Daoy (cell line): ENCODE data around the gene LINC00237. TPM values are rescaled to one million over a fixed set of nuclear protein-coding genes. Genes with fewer than 3 reads are reported as not detected.

Source experiments
- DNase-seq: peaks from one replicate; pipeline ENCODE4 v3.0.0-alpha.2; 2015; ENCODE audit warnings: low read depth
- total RNA-seq: library from RNA; depleted of rRNA; stranded (reverse); fragments of >200 nt; shearing (Covaris generic); gene quantifications from 2 replicates; pipeline ENCODE4 v1.2.3, GENCODE V29; 2014; rRNA removed

LINC00237 gene
- total RNA-seq, 1 experiment from 2014 or later = not detected

DNA sequence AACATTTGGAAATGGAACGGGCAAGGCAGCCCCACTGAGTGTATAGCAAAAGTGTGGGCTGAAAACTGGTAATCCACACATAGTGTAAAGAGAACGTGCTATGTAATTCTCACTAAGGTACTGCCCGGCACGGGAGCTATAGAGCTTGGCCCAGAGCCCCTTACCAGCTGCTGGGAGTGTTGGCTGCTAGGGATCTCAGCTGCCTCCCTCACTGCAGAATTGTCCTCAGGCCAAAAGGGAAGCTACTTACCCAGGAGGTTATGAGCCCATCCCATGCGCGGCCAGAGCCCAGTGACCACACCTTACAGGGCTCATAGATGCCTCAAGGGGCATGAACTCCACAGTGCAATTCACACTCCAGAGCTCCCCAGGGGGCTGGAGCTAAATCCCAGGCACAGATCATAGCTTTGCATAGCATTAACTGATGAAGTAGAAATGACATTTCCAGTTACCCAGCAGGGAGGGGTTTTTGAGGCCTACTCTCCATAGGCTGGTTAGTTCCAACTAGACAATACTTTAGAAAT lies 56.8 kb downstream of the LINC00237 start:
- DNase-seq = no peak

DNA sequence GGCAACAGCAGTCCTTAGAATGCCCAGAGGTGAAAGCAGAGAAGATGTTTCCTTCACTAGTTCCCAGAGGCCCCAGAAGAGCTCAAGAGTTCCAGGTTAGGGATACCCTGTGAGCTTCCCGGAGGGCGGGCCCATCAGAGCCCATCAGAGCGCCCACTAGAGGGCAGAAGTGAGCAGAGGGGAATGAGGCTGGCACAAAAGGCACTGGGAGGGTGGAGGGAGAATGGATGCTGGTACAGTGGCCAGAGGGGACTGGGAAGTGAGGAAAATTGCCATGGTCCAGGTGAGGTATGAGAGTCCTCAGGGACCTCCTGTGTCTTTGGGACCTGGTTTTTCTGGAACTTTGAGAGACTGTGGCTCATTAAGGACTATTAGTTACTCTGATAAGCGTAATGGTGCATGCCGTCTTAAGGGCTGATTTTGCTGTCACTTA lies 57.3 kb downstream of the LINC00237 start:
- DNase-seq = peak; percentile 51

DNA sequence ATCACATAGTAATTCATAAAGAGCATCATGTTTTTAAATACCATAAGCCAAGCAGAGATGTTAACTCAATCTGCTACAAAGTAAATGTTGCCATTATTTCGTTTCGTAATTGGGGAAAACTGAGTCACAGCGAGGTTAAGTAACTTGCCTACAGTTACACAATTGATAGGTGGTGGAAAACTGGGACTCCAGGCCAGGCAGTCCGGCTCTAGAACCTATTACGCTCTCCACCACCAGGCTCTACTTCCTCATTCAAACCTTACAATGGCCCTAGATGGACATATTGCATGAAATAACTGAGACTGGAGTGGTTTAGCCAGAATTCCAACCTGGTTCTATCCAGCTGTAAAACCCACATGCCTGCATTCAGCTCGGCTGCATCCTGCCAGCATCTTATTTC lies 58.2 kb downstream of the LINC00237 start:
- no peak for DNase-seq

DNA sequence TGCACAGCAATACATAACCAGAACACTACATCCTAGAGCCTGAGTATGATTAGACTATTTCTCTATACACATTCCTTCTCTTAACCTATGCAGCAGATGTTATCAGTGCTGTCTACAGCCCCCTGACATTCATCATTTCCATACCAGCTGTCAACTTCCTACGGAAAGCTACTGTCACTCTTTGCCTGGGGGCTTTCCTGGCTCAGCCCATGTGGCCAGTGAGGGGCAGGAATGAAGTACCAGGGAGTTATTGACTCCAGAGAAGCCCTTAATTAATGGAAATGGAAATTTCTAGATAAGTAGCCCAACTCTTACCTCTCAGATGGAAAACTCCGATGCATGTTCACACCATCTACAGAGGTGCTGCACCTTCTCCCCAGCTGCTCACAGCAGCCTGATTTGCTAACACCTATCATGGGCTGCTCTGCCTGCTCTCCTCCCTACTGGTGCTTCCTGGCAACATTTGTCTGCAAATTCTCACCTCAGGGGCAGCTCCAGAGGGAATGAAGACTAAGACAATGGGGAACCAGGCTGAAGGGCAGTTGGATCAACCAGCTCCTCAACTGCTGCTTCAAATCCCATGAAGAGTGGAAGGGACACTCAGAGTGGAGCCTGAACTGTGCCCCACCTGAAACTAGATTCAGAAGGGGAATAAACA lies 59.6 kb downstream of the LINC00237 start:
- no peak for DNase-seq

Other genes starting within 250 kb of the LINC00237 start
- gene KIZ, start 19.7 kb upstream of the LINC00237 start, total RNA-seq = 22.2 and 36.7 TPM in 2 replicates
- gene XRN2, start 197.0 kb upstream of the LINC00237 start, total RNA-seq = 91.5 and 97.2 TPM in 2 replicates